ENCODE measurements around the gene SARS1. TPM values are rescaled to one million over a fixed set of nuclear protein-coding genes. Genes with fewer than 3 reads are reported as not detected.
A peak's percentile ranks its signal among the peaks of the same experiment; 100 is the strongest.

SARS1 gene
- total RNA-seq, 1 experiment from 2014 or later: 492 TPM

DNA sequence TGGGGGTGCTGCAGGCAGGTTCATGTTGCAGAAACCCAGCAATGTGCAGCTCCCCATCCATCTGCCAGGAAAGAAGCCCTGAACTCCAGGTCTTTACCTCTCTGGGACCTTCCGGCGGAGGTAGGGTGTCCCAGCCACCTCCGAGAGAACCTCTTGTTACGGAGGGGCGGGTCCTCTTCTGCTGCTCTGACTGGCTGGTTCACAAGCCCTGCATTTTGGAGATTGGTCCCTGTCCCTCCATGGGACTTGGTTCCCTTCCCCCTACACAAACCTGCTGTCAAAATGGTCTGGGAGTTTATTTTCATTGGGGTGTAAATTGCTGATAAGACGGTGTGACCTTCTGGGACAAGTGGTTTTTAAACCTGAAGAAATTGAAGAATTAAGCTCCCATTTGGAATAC, 27.6 kb downstream of the SARS1 start:
- no peaks in the 10 kb centered on the region for H3K27me3 Mint-ChIP-seq (ENCODE audit: insufficient read depth, unreplicated experiment)
- H3K36me3 Mint-ChIP-seq (ENCODE audit: insufficient read depth, unreplicated experiment): peaks cover 64% of the 10 kb centered on the region
- H3K27ac Mint-ChIP-seq (ENCODE audit: low read depth, unreplicated experiment): no peak overlapping the region
- intact Hi-C loops (cut with micrococcal nuclease): no loop called here
- H3K4me1 Mint-ChIP-seq (ENCODE audit: insufficient read depth, unreplicated experiment): peaks cover 23% of the 10 kb centered on the region
- no peak for DNase-seq (ENCODE audit: unreplicated experiment)
- no peaks in the 10 kb centered on the region for H3K9me3 Mint-ChIP-seq (ENCODE audit: unreplicated experiment)
- no TSS peak for BruUV-seq (replicated peaks)
- POLR2A ChIA-PET: interaction anchor here (0.6 to 4.9 kb wide), 10 partner anchors 13 to 165 kb away, joined by 3 to 68 read pairs (median 18); partner anchors contain the start of genes SARS1, TAF13 and TMEM167B
- TF ChIP-seq, protein P1, sequence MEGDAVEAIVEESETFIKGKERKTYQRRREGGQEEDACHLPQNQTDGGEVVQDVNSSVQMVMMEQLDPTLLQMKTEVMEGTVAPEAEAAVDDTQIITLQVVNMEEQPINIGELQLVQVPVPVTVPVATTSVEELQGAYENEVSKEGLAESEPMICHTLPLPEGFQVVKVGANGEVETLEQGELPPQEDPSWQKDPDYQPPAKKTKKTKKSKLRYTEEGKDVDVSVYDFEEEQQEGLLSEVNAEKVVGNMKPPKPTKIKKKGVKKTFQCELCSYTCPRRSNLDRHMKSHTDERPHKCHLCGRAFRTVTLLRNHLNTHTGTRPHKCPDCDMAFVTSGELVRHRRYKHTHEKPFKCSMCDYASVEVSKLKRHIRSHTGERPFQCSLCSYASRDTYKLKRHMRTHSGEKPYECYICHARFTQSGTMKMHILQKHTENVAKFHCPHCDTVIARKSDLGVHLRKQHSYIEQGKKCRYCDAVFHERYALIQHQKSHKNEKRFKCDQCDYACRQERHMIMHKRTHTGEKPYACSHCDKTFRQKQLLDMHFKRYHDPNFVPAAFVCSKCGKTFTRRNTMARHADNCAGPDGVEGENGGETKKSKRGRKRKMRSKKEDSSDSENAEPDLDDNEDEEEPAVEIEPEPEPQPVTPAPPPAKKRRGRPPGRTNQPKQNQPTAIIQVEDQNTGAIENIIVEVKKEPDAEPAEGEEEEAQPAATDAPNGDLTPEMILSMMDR (IDR thresholded peaks at IDR 0.05; ENCODE audit: unreplicated experiment): no peak
- CTCF ChIA-PET: interaction anchor here (0.6 to 1.2 kb wide), 3 partner anchors 10 to 23 kb away, joined by 3 to 5 read pairs (median 3); no protein-coding TSS in a partner anchor
- H3K4me3 Mint-ChIP-seq (ENCODE audit: unreplicated experiment): no peak overlapping the region

DNA sequence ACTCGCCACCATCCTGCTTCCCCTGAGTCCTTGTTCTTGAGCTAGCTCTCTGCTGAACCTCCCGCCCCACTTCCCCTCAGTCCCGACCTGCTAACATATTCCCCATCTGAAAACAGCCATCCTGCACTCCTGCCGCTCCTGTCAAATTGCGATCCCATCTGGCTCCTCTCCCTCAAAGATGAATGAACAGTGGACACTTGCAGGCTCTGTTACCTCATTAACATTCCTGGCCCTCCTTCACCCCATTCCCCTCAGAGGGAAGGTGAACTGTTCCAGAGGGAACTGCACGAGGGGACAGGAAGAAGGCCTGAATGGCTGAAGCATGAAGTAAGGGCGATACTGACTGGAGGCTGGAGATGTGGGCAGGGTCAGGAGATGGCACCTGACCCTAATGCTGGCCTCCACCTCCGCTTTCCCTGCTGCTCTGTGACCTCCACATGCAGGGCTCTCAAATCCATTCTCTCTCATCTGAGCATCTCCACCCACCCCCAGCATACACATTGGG, 28.2 kb downstream of the SARS1 start:
- intact Hi-C loops (cut with micrococcal nuclease): no loop called here
- Mint-ChIP-seq H3K4me1 (ENCODE audit: insufficient read depth, unreplicated experiment) (peaks cover 23% of the 10 kb centered on the region), H3K36me3 (ENCODE audit: insufficient read depth, unreplicated experiment) (peaks cover 59% of the 10 kb centered on the region), H3K4me3 (ENCODE audit: unreplicated experiment) (peak overlapping the region; percentile 30), H3K9me3 (ENCODE audit: unreplicated experiment) (no peaks in the 10 kb centered on the region), H3K27ac (ENCODE audit: low read depth, unreplicated experiment) (no peak overlapping the region), H3K27me3 (ENCODE audit: insufficient read depth, unreplicated experiment) (no peaks in the 10 kb centered on the region)
- POLR2A ChIA-PET: interaction anchor here (0.6 to 4.9 kb wide), 10 partner anchors 12 to 165 kb away, joined by 3 to 68 read pairs (median 18); partner anchors contain the start of genes SARS1, TAF13 and TMEM167B
- TSS peak; percentile 1 for BruUV-seq (replicated peaks)
- TF ChIP-seq, protein P1 (IDR thresholded peaks at IDR 0.05; ENCODE audit: unreplicated experiment): no peak
- no peak for DNase-seq (ENCODE audit: unreplicated experiment)
- CTCF ChIA-PET: interaction anchor here (1.0 kb wide), 1 partner anchor 22 kb away, joined by 5 read pairs; no protein-coding TSS in a partner anchor

DNA sequence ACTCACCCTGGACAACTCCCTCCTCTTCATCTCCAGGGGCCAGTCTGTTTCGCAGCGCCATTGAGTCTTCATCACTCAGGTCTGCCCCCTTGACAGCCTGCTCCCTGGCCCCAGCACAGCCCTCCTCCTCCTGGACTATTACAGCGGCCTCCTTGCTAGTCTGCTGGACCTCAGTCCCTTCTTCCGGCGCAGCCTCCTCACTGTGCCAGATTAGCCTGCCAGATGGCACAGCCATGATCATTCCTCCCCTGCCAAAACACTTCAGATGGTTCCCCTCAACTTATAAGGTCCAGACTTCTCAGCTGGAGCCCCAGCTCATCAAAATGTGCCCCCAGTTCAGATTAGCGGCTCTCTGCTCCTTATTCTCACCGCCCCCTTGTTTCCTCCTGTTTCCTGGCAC, 28.7 kb downstream of the SARS1 start:
- no TSS peak for BruUV-seq (replicated peaks)
- H3K36me3 Mint-ChIP-seq (ENCODE audit: insufficient read depth, unreplicated experiment): peaks cover 54% of the 10 kb centered on the region
- H3K4me3 Mint-ChIP-seq (ENCODE audit: unreplicated experiment): no peak overlapping the region
- intact Hi-C loops (cut with micrococcal nuclease): no loop called here
- CTCF ChIA-PET: no interaction called here
- POLR2A ChIA-PET: interaction anchor here (0.8 to 4.9 kb wide), 2 partner anchors 18 to 29 kb away, joined by 4 to 68 read pairs; partner anchors contain the start of gene SARS1
- H3K27ac Mint-ChIP-seq (ENCODE audit: low read depth, unreplicated experiment): no peak overlapping the region
- no peak for DNase-seq (ENCODE audit: unreplicated experiment)
- no peaks in the 10 kb centered on the region for H3K9me3 Mint-ChIP-seq (ENCODE audit: unreplicated experiment)
- peaks cover 23% of the 10 kb centered on the region for H3K4me1 Mint-ChIP-seq (ENCODE audit: insufficient read depth, unreplicated experiment)
- TF ChIP-seq, protein P1 (IDR thresholded peaks at IDR 0.05; ENCODE audit: unreplicated experiment): no peak
- H3K27me3 Mint-ChIP-seq (ENCODE audit: insufficient read depth, unreplicated experiment): no peaks in the 10 kb centered on the region

DNA sequence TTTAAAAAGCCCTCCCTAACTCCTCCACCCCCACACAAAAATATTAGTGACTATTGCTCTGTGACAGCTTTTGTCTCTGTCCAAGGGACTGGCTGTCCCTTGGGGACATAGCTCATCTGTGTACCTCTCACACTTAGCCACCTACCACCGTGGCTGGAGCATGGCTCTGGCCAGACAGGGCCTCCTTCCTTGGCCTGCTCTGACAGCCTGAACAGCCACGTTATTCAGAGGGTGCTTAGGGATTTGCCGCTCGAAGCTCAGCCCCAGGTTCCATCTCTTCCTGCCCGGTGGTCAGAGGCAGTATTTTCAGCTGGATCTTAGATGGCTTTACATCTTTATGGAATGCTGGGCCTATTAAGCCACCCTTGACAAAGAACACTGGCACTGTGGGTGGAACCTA, 29.5 kb downstream of the SARS1 start:
- Mint-ChIP-seq H3K4me3 (ENCODE audit: unreplicated experiment) (no peak overlapping the region), H3K4me1 (ENCODE audit: insufficient read depth, unreplicated experiment) (peaks cover 23% of the 10 kb centered on the region), H3K27ac (ENCODE audit: low read depth, unreplicated experiment) (no peak overlapping the region), H3K9me3 (ENCODE audit: unreplicated experiment) (no peaks in the 10 kb centered on the region), H3K36me3 (ENCODE audit: insufficient read depth, unreplicated experiment) (peaks cover 45% of the 10 kb centered on the region), H3K27me3 (ENCODE audit: insufficient read depth, unreplicated experiment) (no peaks in the 10 kb centered on the region)
- ChIA-PET POLR2A (interaction anchor here (0.8 to 1.0 kb wide), 2 partner anchors 19 to 30 kb away, joined by 4 to 5 read pairs; partner anchors contain the start of gene SARS1), CTCF (interaction anchor here (0.6 kb wide), 1 partner anchor 146 kb away, joined by 6 read pairs; no protein-coding TSS in a partner anchor)
- no peak for DNase-seq (ENCODE audit: unreplicated experiment)
- BruUV-seq (replicated peaks): no TSS peak
- intact Hi-C loops (cut with micrococcal nuclease): no loop called here
- TF ChIP-seq, protein P1 (IDR thresholded peaks at IDR 0.05; ENCODE audit: unreplicated experiment): no peak

All from MCF 10A (cell line).